ENCODE measurements around the gene AMMECR1L. TPM values are rescaled to one million over a fixed set of nuclear protein-coding genes. Genes with fewer than 3 reads are reported as not detected.

The AMMECR1L gene
- total and polyA plus RNA-seq, 2 of the 4 experiments (the other 2 are of a cell fraction), result 13.4 to 14.0 TPM

- Histone ChIP-seq H3K4ac (ENCODE audit: low read depth, low read length) (no peak overlapping the region), H2AFZ (replicated peaks; ENCODE audit: low read length, poor library complexity) (no peak overlapping the region), H3K79me1 (ENCODE audit: low read depth in 1 of 2, low read length in 2 of 2) (no peaks in the 10 kb centered on the region), H2AK5ac (ENCODE audit: low read depth, low read length) (no peak overlapping the region), H2BK5ac (ENCODE audit: low read depth, low read length, poor library complexity, severe bottlenecking) (no peak overlapping the region), H3K14ac (replicated peaks; ENCODE audit: low read depth, low read length) (no peak overlapping the region), H3K9ac (ENCODE audit: low read depth, low read length) (no peak overlapping the region), H3K4me2 (ENCODE audit: low read depth, low read length) (no peak overlapping the region), H3K23ac (ENCODE audit: low read depth, low read length) (no peak overlapping the region), H3K27ac (ENCODE audit: insufficient read depth, low read length) (no peak overlapping the region), H3K27me3 (ENCODE audit: control insufficient read depth, insufficient read depth, low read length) (no peaks in the 10 kb centered on the region; the same call in 1 of the 2 replicates), H4K91ac (ENCODE audit: insufficient read depth, low read depth, low read length) (no peak overlapping the region), H4K20me1 (ENCODE audit: insufficient read depth, low read length) (no peaks in the 10 kb centered on the region), H3K36me3 (ENCODE audit: control insufficient read depth, insufficient read depth, low read length) (no peaks in the 10 kb centered on the region), H2BK20ac (ENCODE audit: low read depth, low read length) (no peak overlapping the region), H3K9me3 (ENCODE audit: control insufficient read depth, insufficient read depth, low read length) (no peaks in the 10 kb centered on the region), H2AK9ac (replicated peaks; ENCODE audit: low read depth, low read length, poor library complexity) (no peak overlapping the region), H4K8ac (ENCODE audit: low read depth in 2 of 2, low read length in 2 of 2) (no peak overlapping the region), H2BK15ac (ENCODE audit: low read depth, low read length) (no peak overlapping the region), H3K18ac (ENCODE audit: low read depth, low read length) (no peak overlapping the region), H3K9me1 (ENCODE audit: insufficient read depth, low read length) (no peaks in the 10 kb centered on the region), H3K56ac (ENCODE audit: extremely low read depth, insufficient read depth, low read length) (no peak overlapping the region), H3K4me3 (ENCODE audit: insufficient read depth, low read depth, low read length) (no peak overlapping the region), H2BK120ac (ENCODE audit: low read depth, low read length) (no peak overlapping the region), H4K5ac (ENCODE audit: low read depth, low read length) (no peak overlapping the region), H3K4me1 (ENCODE audit: control insufficient read depth, insufficient read depth, low read length) (no peaks in the 10 kb centered on the region)
- no TSS peak for BruUV-seq (replicated peaks)
- ChIA-PET POLR2A (ENCODE audit: unreplicated experiment) (no interaction called here), CTCF (no interaction called here)
- dilution Hi-C loops (cut with HindIII; ENCODE audit: low sequenced_read_pairs, unreplicated experiment) (no loop called here), intact Hi-C loops (cut with micrococcal nuclease) (no loop called here), in situ Hi-C loops (cut with MboI; ENCODE audit: low sequenced_read_pairs) (no loop called here)
- ATAC-seq (ENCODE audit: low read depth) (no peak), DNase-seq (no peak)
- TF ChIP-seq RAD21 (IDR thresholded peaks at IDR 0.05; ENCODE audit: low read length) (no peak), SMC3 (IDR thresholded peaks at IDR 0.05; ENCODE audit: low read depth, low read length) (no peak)
- TF ChIP-seq, protein P1, sequence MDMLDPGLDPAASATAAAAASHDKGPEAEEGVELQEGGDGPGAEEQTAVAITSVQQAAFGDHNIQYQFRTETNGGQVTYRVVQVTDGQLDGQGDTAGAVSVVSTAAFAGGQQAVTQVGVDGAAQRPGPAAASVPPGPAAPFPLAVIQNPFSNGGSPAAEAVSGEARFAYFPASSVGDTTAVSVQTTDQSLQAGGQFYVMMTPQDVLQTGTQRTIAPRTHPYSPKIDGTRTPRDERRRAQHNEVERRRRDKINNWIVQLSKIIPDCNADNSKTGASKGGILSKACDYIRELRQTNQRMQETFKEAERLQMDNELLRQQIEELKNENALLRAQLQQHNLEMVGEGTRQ (IDR thresholded peaks at IDR 0.05; ENCODE audit: low read depth, low read length), result no peak
- WGBS, 2 experiments (ENCODE audit: extremely low coverage in 2 of 2, insufficient read length in 1 of 2), result no CpG with 5 or more reads among the region's 8 CpGs
These were observed 28.2 kb upstream of the AMMECR1L start for GRCh38 chr2:127913808-127914457.

Data from IMR-90 (cell line).